ENCODE data around the gene BOK.
"Not testable (repeated sequence)": the region's sequence is repeated elsewhere in the genome, so short reads cannot be mapped to it uniquely, and the experiment has no call there.

DNA sequence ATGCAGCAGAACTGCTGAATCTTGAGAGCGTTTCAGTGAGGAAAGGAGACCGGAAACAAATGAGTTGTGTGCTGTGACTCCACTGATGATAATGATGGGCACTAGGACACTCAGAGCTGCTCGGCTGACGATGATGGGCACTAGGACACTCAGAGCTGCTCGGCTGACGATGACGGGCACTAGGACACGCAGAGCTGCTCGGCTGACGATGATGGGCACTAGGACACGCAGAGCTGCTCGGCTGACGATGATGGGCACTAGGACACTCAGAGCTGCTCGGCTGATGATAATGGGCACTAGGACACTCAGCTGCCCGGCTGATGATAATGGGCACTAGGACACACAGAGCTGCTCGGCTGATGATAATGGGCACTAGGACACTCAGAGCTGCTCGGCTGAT, 31.3 kb downstream of the BOK start:
- not testable (repeated sequence) for TF ChIP-seq EZH2phosphoT487 (IDR thresholded peaks at IDR 0.05; ENCODE audit: low read depth)
- TF ChIP-seq, protein P1, sequence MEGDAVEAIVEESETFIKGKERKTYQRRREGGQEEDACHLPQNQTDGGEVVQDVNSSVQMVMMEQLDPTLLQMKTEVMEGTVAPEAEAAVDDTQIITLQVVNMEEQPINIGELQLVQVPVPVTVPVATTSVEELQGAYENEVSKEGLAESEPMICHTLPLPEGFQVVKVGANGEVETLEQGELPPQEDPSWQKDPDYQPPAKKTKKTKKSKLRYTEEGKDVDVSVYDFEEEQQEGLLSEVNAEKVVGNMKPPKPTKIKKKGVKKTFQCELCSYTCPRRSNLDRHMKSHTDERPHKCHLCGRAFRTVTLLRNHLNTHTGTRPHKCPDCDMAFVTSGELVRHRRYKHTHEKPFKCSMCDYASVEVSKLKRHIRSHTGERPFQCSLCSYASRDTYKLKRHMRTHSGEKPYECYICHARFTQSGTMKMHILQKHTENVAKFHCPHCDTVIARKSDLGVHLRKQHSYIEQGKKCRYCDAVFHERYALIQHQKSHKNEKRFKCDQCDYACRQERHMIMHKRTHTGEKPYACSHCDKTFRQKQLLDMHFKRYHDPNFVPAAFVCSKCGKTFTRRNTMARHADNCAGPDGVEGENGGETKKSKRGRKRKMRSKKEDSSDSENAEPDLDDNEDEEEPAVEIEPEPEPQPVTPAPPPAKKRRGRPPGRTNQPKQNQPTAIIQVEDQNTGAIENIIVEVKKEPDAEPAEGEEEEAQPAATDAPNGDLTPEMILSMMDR (IDR thresholded peaks at IDR 0.05; ENCODE audit: low read depth, low read length) = not testable (repeated sequence)
